ENCODE results near the gene KLK4.
A peak's percentile ranks its signal among the peaks of the same experiment; 100 is the strongest.

Gene KLK4

DNA sequence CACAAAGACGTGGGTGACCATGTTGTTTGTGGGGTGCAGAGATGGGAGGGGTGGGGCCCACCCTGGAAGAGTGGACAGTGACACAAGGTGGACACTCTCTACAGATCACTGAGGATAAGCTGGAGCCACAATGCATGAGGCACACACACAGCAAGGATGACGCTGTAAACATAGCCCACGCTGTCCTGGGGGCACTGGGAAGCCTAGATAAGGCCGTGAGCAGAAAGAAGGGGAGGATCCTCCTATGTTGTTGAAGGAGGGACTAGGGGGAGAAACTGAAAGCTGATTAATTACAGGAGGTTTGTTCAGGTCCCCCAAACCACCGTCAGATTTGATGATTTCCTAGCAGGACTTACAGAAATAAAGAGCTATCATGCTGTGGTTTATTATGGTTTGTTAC is 32.3 kb downstream of the KLK4 start:
- Histone ChIP-seq H3K4me2 (ENCODE audit: low read length, poor library complexity, severe bottlenecking) (no peak overlapping the region), H2BK5ac (ENCODE audit: low read depth, low read length, poor library complexity, severe bottlenecking) (no peak overlapping the region), H3K36me3 (ENCODE audit: control insufficient read depth in 1 of 2, insufficient read depth in 2 of 2, low read depth in 1 of 2, low read length in 2 of 2) (no peaks in the 10 kb centered on the region), H4K91ac (ENCODE audit: low read length) (peak overlapping the region; percentile 25), H3K9me3 (ENCODE audit: control insufficient read depth, low read length) (no peaks in the 10 kb centered on the region), H2BK12ac (ENCODE audit: low read length in 2 of 2) (no peak overlapping the region), H3K4me1 (ENCODE audit: control insufficient read depth, insufficient read depth, low read depth, low read length) (no peaks in the 10 kb centered on the region), H3K79me1 (replicated peaks; ENCODE audit: low read length, poor library complexity, severe bottlenecking) (no peaks in the 10 kb centered on the region), H3K14ac (ENCODE audit: low read length in 2 of 2) (no peak overlapping the region), H3K9ac (ENCODE audit: low read length) (no peak overlapping the region), H3K18ac (ENCODE audit: low read depth in 1 of 2, low read length in 2 of 2) (no peak overlapping the region), H3K23ac (ENCODE audit: low read length in 2 of 2) (no peak overlapping the region), H3K4me3 (ENCODE audit: insufficient read depth in 1 of 2, low read depth in 1 of 2, low read length in 2 of 2) (no peak overlapping the region), H2BK15ac (ENCODE audit: low read depth, poor library complexity, severe bottlenecking) (no peak overlapping the region), H2AK5ac (ENCODE audit: low read length, severe bottlenecking) (no peak overlapping the region), H3K4ac (ENCODE audit: low read depth in 1 of 2, low read length in 2 of 2) (no peak overlapping the region), H4K8ac (ENCODE audit: low read length) (no peak overlapping the region), H2AFZ (ENCODE audit: low read depth, low read length) (no peak overlapping the region), H2BK120ac (ENCODE audit: low read depth, low read length) (no peak overlapping the region), H3K27me3 (ENCODE audit: control insufficient read depth in 1 of 2, insufficient read depth in 1 of 2, low read length in 2 of 2) (peaks cover 0 to 83% of the 10 kb centered on the region in 2 experiments), H3K27ac (ENCODE audit: low read length, poor library complexity, severe bottlenecking) (no peak overlapping the region)
- DNase-seq = no peak
- WGBS = 31% methylated on average over 4 of the region's 5 CpGs

DNA sequence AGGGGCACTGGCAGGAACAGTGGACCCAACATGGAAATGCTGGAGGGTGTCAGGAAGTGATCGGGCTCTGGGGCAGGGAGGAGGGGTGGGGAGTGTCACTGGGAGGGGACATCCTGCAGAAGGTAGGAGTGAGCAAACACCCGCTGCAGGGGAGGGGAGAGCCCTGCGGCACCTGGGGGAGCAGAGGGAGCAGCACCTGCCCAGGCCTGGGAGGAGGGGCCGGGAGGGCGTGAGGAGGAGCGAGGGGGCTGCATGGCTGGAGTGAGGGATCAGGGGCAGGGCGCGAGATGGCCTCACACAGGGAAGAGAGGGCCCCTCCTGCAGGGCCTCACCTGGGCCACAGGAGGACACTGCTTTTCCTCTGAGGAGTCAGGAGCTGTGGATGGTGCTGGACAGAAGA is 33.9 kb downstream of the KLK4 start:
- no peak overlapping the region for H3K4me3 ChIP-seq (ENCODE audit: insufficient read depth in 1 of 2, low read depth in 1 of 2, low read length in 2 of 2)
- no peak overlapping the region for H2BK15ac ChIP-seq (ENCODE audit: low read depth, poor library complexity, severe bottlenecking)
- H3K27me3 ChIP-seq (ENCODE audit: control insufficient read depth in 1 of 2, insufficient read depth in 1 of 2, low read length in 2 of 2) = peaks cover 0 to 86% of the 10 kb centered on the region in 2 experiments
- H2AK5ac ChIP-seq (ENCODE audit: low read length, severe bottlenecking) = no peak overlapping the region
- no peaks in the 10 kb centered on the region for H3K36me3 ChIP-seq (ENCODE audit: control insufficient read depth in 1 of 2, insufficient read depth in 2 of 2, low read depth in 1 of 2, low read length in 2 of 2)
- no peaks in the 10 kb centered on the region for H3K4me1 ChIP-seq (ENCODE audit: control insufficient read depth, insufficient read depth, low read depth, low read length)
- no peak for DNase-seq
- no peak overlapping the region for H3K4ac ChIP-seq (ENCODE audit: low read depth in 1 of 2, low read length in 2 of 2)
- no peak overlapping the region for H3K27ac ChIP-seq (ENCODE audit: low read length, poor library complexity, severe bottlenecking)
- H4K91ac ChIP-seq (ENCODE audit: low read length) = no peak overlapping the region
- WGBS = 83% methylated on average over 7 of the region's 8 CpGs
- no peak overlapping the region for H2BK5ac ChIP-seq (ENCODE audit: low read depth, low read length, poor library complexity, severe bottlenecking)
- no peak overlapping the region for H2BK120ac ChIP-seq (ENCODE audit: low read depth, low read length)
- no peak overlapping the region for H3K18ac ChIP-seq (ENCODE audit: low read depth in 1 of 2, low read length in 2 of 2)
- H3K23ac ChIP-seq (ENCODE audit: low read length in 2 of 2) = no peak overlapping the region
- H3K9me3 ChIP-seq (ENCODE audit: control insufficient read depth, low read length) = no peaks in the 10 kb centered on the region
- H3K9ac ChIP-seq (ENCODE audit: low read length) = no peak overlapping the region
- H4K8ac ChIP-seq (ENCODE audit: low read length) = no peak overlapping the region
- H2BK12ac ChIP-seq (ENCODE audit: low read length in 2 of 2) = no peak overlapping the region
- H3K79me1 ChIP-seq (replicated peaks; ENCODE audit: low read length, poor library complexity, severe bottlenecking) = no peaks in the 10 kb centered on the region
- H2AFZ ChIP-seq (ENCODE audit: low read depth, low read length) = no peak overlapping the region
- H3K14ac ChIP-seq (ENCODE audit: low read length in 2 of 2) = no peak overlapping the region
- no peak overlapping the region for H3K4me2 ChIP-seq (ENCODE audit: low read length, poor library complexity, severe bottlenecking)

DNA sequence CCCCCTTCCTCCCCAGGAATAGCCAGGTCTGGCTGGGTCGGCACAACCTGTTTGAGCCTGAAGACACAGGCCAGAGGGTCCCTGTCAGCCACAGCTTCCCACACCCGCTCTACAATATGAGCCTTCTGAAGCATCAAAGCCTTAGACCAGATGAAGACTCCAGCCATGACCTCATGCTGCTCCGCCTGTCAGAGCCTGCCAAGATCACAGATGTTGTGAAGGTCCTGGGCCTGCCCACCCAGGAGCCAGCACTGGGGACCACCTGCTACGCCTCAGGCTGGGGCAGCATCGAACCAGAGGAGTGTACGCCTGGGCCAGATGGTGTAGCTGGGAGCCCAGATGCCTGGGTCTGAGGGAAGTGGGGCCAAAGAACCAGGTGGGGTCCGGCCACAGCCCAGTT is 34.7 kb downstream of the KLK4 start:
- Histone ChIP-seq H2AFZ (ENCODE audit: low read depth, low read length) (no peak overlapping the region), H2AK5ac (ENCODE audit: low read length, severe bottlenecking) (no peak overlapping the region), H3K4ac (ENCODE audit: low read depth in 1 of 2, low read length in 2 of 2) (no peak overlapping the region), H3K79me1 (replicated peaks; ENCODE audit: low read length, poor library complexity, severe bottlenecking) (no peaks in the 10 kb centered on the region), H3K23ac (ENCODE audit: low read length in 2 of 2) (no peak overlapping the region), H3K14ac (ENCODE audit: low read length in 2 of 2) (no peak overlapping the region), H2BK120ac (ENCODE audit: low read depth, low read length) (no peak overlapping the region), H3K36me3 (ENCODE audit: control insufficient read depth in 1 of 2, insufficient read depth in 2 of 2, low read depth in 1 of 2, low read length in 2 of 2) (no peaks in the 10 kb centered on the region), H3K27me3 (ENCODE audit: control insufficient read depth in 1 of 2, insufficient read depth in 1 of 2, low read length in 2 of 2) (peaks cover 0 to 86% of the 10 kb centered on the region in 2 experiments), H2BK15ac (ENCODE audit: low read depth, poor library complexity, severe bottlenecking) (no peak overlapping the region), H3K27ac (ENCODE audit: low read length, poor library complexity, severe bottlenecking) (no peak overlapping the region), H3K4me1 (ENCODE audit: control insufficient read depth, insufficient read depth, low read depth, low read length) (no peaks in the 10 kb centered on the region), H3K9me3 (ENCODE audit: control insufficient read depth, low read length) (no peaks in the 10 kb centered on the region), H2BK12ac (ENCODE audit: low read length in 2 of 2) (no peak overlapping the region), H4K91ac (ENCODE audit: low read length) (no peak overlapping the region), H3K4me2 (ENCODE audit: low read length, poor library complexity, severe bottlenecking) (no peak overlapping the region), H3K4me3 (ENCODE audit: insufficient read depth in 1 of 2, low read depth in 1 of 2, low read length in 2 of 2) (no peak overlapping the region), H4K8ac (ENCODE audit: low read length) (no peak overlapping the region), H2BK5ac (ENCODE audit: low read depth, low read length, poor library complexity, severe bottlenecking) (no peak overlapping the region), H3K18ac (ENCODE audit: low read depth in 1 of 2, low read length in 2 of 2) (no peak overlapping the region), H3K9ac (ENCODE audit: low read length) (no peak overlapping the region)
- DNase-seq = no peak
- 75% methylated on average over 7 of the region's 7 CpGs for WGBS

DNA sequence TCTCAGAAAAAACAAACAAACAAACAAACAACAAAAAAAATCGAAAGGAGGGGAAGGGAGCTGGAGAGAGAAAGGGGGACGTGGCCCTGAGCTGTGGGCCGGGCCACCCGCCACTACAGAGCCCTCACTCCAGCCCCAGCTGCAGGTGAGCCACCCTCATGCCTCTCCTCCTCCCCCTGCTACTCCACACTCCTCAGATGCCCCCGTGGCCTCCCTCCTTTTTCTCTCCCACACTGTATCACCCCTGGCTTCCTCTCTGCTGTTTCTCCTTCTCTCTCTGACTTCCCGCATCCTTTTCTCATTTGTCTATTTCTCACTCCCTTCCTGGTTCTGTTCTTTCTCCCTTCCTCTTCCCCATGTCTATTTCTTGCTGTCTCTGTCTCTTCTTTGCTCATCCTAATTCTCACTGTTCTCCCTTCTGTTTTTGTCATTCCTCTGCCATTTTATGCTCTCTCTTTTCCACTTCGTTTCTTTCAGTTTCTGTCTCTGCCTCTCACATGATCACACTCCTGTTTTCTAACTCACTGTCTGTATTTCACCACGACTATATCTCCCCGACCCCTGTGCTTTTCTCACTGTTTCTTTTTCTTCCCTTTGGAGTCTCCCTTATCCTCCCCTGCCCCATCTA is 35.3 kb downstream of the KLK4 start:
- Histone ChIP-seq H2BK12ac (ENCODE audit: low read length in 2 of 2) (no peak overlapping the region), H3K36me3 (ENCODE audit: control insufficient read depth in 1 of 2, insufficient read depth in 2 of 2, low read depth in 1 of 2, low read length in 2 of 2) (no peaks in the 10 kb centered on the region), H3K9ac (ENCODE audit: low read length) (no peak overlapping the region), H3K14ac (ENCODE audit: low read length in 2 of 2) (no peak overlapping the region), H4K8ac (ENCODE audit: low read length) (no peak overlapping the region), H3K23ac (ENCODE audit: low read length in 2 of 2) (no peak overlapping the region), H3K4me1 (ENCODE audit: control insufficient read depth, insufficient read depth, low read depth, low read length) (no peaks in the 10 kb centered on the region), H2AK5ac (ENCODE audit: low read length, severe bottlenecking) (no peak overlapping the region), H3K4me2 (ENCODE audit: low read length, poor library complexity, severe bottlenecking) (no peak overlapping the region), H2BK120ac (ENCODE audit: low read depth, low read length) (no peak overlapping the region), H3K18ac (ENCODE audit: low read depth in 1 of 2, low read length in 2 of 2) (no peak overlapping the region), H4K91ac (ENCODE audit: low read length) (no peak overlapping the region), H2BK15ac (ENCODE audit: low read depth, poor library complexity, severe bottlenecking) (no peak overlapping the region), H3K4me3 (ENCODE audit: insufficient read depth in 1 of 2, low read depth in 1 of 2, low read length in 2 of 2) (no peak overlapping the region), H3K4ac (ENCODE audit: low read depth in 1 of 2, low read length in 2 of 2) (no peak overlapping the region), H3K27me3 (ENCODE audit: control insufficient read depth in 1 of 2, insufficient read depth in 1 of 2, low read length in 2 of 2) (peaks cover 0 to 88% of the 10 kb centered on the region in 2 experiments), H3K9me3 (ENCODE audit: control insufficient read depth, low read length) (no peaks in the 10 kb centered on the region), H2BK5ac (ENCODE audit: low read depth, low read length, poor library complexity, severe bottlenecking) (no peak overlapping the region), H2AFZ (ENCODE audit: low read depth, low read length) (no peak overlapping the region), H3K27ac (ENCODE audit: low read length, poor library complexity, severe bottlenecking) (no peak overlapping the region), H3K79me1 (replicated peaks; ENCODE audit: low read length, poor library complexity, severe bottlenecking) (no peaks in the 10 kb centered on the region)
- no peak for DNase-seq
- WGBS = 52% methylated on average over 9 of the region's 9 CpGs

Measured in mesenchymal stem cell (in vitro differentiated cells and primary cell).